HepG2 (cell line): Measurements from ENCODE around the gene TBCD. TPM values are rescaled to one million over a fixed set of nuclear protein-coding genes. Genes with fewer than 3 reads are reported as not detected.
A peak's percentile ranks its signal among the peaks of the same experiment; 100 is the strongest.

ENCODE experiments used
- GPN1 ChIP-seq: sonication (generic); formaldehyde crosslinking; IDR thresholded peaks from 2 replicates; pipeline ENCODE4 v1.5.1; 2020; ENCODE audit warnings: missing genetic modification reagents, borderline replicate concordance
- HES4 ChIP-seq: sonication (generic); formaldehyde crosslinking; IDR thresholded peaks from 2 replicates; pipeline ENCODE4 v1.9.0; 2021; ENCODE audit warnings: mild to moderate bottlenecking, missing genetic modification reagents, borderline replicate concordance
- MEIS1 ChIP-seq: sonication (generic); formaldehyde crosslinking; IDR thresholded peaks from 2 replicates; pipeline ENCODE4 v1.9.0; 2021; ENCODE audit warnings: mild to moderate bottlenecking, missing genetic modification reagents, moderate library complexity, borderline replicate concordance
- MEIS2 ChIP-seq: sonication (generic); formaldehyde crosslinking; IDR thresholded peaks from 2 replicates; pipeline ENCODE4 v1.9.0; 2021; ENCODE audit warnings: mild to moderate bottlenecking, missing genetic modification reagents
- NR2F6 ChIP-seq, 2 experiments: IDR thresholded peaks; 2 replicates each; pipeline ENCODE4 v1.6.1; 2016; ENCODE audit warnings: antibody characterized with exemption in 1 of 2, mild to moderate bottlenecking in 1 of 2
- PHB2 ChIP-seq: fragments of 450-650 bp; IDR thresholded peaks from 2 replicates; pipeline ENCODE4 v1.6.1; 2018; ENCODE audit not compliant: partially characterized antibody
- RXRB ChIP-seq: IDR thresholded peaks from 2 replicates; pipeline ENCODE4 v1.6.1; 2016; ENCODE audit warnings: borderline replicate concordance, missing genetic modification reagents, missing compliant biosample characterization
- SALL2 ChIP-seq: sonication (generic); formaldehyde crosslinking; IDR thresholded peaks from 2 replicates; pipeline ENCODE4 v1.8.1; 2023; ENCODE audit warnings: mild to moderate bottlenecking, missing genetic modification reagents, inconsistent platforms
- TCF12 ChIP-seq, 2 experiments: fragments of 450-650 bp in 1 of 2; sonication (generic) in 1 of 2; formaldehyde crosslinking in 1 of 2; IDR thresholded peaks; 2 replicates each; pipeline versions ENCODE4 v1.6.1 to v1.8.0; 2017 to 2022; ENCODE audit warnings: antibody characterized with exemption in 1 of 2, mild to moderate bottlenecking in 1 of 2, missing genetic modification reagents in 1 of 2, moderate library complexity in 1 of 2
- ZNF607 ChIP-seq: sonication (generic); formaldehyde crosslinking; IDR thresholded peaks from 2 replicates; pipeline ENCODE4 v1.5.1; 2020; ENCODE audit warnings: missing genetic modification reagents, mild to moderate bottlenecking, borderline replicate concordance
- ZNF703 ChIP-seq: sonication (generic); formaldehyde crosslinking; IDR thresholded peaks from 2 replicates; pipeline ENCODE4 v1.5.1; 2020; ENCODE audit warnings: missing genetic modification reagents, mild to moderate bottlenecking, moderate library complexity, borderline replicate concordance
- ZNF792 ChIP-seq: IDR thresholded peaks from 2 replicates; pipeline ENCODE4 v1.6.1; 2016
- polyA plus RNA-seq, 8 experiments: library from polyadenylated mRNA; depleted of rRNA in 3 of 8; stranded (reverse) in 7 of 8; unstranded in 1 of 8; fragments of >200 nt; fragmentation: Illumina TruSeq in 4 of 8; extraction: Trizol in 4 of 8; gene quantifications; 2 replicates each; pipeline versions ENCODE4 v1.2.1 to v1.2.3, GENCODE V29; 2011 to 2016; ENCODE audit warnings: low read depth in 4 of 8, missing spikeins in 1 of 8, mixed read lengths in 1 of 8; ENCODE audit not compliant: insufficient read depth in 1 of 8
- total RNA-seq, 5 experiments: library from RNA; depleted of rRNA; stranded (reverse); fragments of >200 nt; fragmentation: Illumina TruSeq; extraction: Trizol; gene quantifications; 2 replicates each; pipeline ENCODE4 v1.2.3, GENCODE V29; 2016; ENCODE audit warnings: low read depth in 1 of 5
- TF ChIP-seq, protein P1 (sequence below): sonication (generic); formaldehyde crosslinking; IDR thresholded peaks from 2 replicates; pipeline ENCODE4 v1.4.0; 2020; ENCODE audit warnings: missing genetic modification reagents, mild to moderate bottlenecking, borderline replicate concordance
- TF ChIP-seq, protein P2 (sequence below): sonication (generic); formaldehyde crosslinking; IDR thresholded peaks from 2 replicates; pipeline ENCODE4 v1.4.0; 2020; ENCODE audit warnings: missing genetic modification reagents, borderline replicate concordance
- TF ChIP-seq, protein P3 (sequence below): sonication (generic); formaldehyde crosslinking; IDR thresholded peaks from 2 replicates; pipeline ENCODE4 v1.5.1; 2020; ENCODE audit warnings: missing genetic modification reagents, mild to moderate bottlenecking, borderline replicate concordance
- TF ChIP-seq, protein P4 (sequence below): sonication (generic); formaldehyde crosslinking; IDR thresholded peaks from 2 replicates; pipeline ENCODE4 v1.4.0; 2020; ENCODE audit warnings: mild to moderate bottlenecking, missing genetic modification reagents, borderline replicate concordance

The TBCD gene
- total and polyA plus RNA-seq, 2 of the 13 experiments (the other 11 are each of a cell fraction or from before 2014, with no cell fraction given): 33.9 to 54.8 TPM

DNA sequence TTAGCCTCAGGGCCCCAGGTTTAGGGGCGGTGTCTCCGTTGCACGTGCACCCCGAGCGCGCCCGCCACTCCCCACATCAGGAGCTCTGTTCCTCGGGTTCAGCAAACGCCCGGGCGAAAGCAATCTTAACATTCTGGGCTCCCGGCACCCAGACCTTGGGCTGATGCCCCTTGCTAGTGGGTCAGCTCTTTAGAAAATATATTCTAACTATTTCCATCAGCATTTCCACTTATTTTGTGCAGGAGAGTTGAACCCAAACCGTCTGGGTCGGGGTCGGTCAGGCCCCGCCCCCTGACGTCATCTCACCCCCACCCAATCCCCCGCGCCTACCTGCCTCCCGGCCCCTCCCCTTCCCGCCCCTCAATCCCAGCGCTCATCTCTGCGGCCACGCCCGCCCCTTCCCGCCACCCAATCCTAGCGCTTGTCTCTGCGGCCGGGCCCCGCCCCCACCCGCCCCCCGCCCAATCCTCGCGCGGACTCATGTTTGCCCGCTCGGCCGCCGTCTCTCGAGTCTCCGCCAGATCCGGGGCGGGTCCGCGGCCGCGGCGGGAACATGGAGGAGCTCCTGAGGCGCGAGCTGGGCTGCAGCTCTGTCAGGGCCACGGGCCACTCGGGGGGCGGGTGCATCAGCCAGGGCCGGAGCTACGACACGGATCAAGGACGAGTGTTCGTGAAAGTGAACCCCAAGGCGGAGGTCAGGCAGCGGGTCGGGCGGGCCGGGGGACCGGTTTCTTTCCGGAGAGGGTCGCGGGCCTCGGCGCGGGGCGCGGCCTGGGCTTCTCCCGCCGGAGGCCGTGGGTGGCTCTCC is 35.5 kb upstream of the TBCD start, which contains the start of gene FN3KRP (continued):
- no peak for TF ChIP-seq PHB2
- TF ChIP-seq HES4 (CRISPR knock-in tag): peak; percentile 44; the same call in 1 of the 2 replicates
- 0 out of 2 replicates have a peak, but pooled peaks have one; percentile 17 for TF ChIP-seq ZNF607 (CRISPR knock-in tag)
- TF ChIP-seq GPN1 (CRISPR knock-in tag): no peak
- TF ChIP-seq RXRB (CRISPR knock-in tag): no peak
- no peak for TF ChIP-seq NR2F6 (IDR thresholded peaks at IDR 0.05)
- TF ChIP-seq NR2F6 (CRISPR knock-in tag; IDR thresholded peaks at IDR 0.05): peak; percentile 2; the same call in 1 of the 2 replicates
- TF ChIP-seq, protein P1, sequence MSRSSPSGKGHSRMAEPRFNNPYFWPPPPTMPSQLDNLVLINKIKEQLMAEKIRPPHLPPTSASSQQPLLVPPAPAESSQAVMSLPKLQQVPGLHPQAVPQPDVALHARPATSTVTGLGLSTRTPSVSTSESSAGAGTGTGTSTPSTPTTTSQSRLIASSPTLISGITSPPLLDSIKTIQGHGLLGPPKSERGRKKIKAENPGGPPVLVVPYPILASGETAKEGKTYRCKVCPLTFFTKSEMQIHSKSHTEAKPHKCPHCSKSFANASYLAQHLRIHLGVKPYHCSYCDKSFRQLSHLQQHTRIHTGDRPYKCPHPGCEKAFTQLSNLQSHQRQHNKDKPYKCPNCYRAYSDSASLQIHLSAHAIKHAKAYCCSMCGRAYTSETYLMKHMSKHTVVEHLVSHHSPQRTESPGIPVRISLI (CRISPR knock-in tag): 0 out of 2 replicates have a peak, but pooled peaks have one; percentile 5
- TF ChIP-seq, protein P2, sequence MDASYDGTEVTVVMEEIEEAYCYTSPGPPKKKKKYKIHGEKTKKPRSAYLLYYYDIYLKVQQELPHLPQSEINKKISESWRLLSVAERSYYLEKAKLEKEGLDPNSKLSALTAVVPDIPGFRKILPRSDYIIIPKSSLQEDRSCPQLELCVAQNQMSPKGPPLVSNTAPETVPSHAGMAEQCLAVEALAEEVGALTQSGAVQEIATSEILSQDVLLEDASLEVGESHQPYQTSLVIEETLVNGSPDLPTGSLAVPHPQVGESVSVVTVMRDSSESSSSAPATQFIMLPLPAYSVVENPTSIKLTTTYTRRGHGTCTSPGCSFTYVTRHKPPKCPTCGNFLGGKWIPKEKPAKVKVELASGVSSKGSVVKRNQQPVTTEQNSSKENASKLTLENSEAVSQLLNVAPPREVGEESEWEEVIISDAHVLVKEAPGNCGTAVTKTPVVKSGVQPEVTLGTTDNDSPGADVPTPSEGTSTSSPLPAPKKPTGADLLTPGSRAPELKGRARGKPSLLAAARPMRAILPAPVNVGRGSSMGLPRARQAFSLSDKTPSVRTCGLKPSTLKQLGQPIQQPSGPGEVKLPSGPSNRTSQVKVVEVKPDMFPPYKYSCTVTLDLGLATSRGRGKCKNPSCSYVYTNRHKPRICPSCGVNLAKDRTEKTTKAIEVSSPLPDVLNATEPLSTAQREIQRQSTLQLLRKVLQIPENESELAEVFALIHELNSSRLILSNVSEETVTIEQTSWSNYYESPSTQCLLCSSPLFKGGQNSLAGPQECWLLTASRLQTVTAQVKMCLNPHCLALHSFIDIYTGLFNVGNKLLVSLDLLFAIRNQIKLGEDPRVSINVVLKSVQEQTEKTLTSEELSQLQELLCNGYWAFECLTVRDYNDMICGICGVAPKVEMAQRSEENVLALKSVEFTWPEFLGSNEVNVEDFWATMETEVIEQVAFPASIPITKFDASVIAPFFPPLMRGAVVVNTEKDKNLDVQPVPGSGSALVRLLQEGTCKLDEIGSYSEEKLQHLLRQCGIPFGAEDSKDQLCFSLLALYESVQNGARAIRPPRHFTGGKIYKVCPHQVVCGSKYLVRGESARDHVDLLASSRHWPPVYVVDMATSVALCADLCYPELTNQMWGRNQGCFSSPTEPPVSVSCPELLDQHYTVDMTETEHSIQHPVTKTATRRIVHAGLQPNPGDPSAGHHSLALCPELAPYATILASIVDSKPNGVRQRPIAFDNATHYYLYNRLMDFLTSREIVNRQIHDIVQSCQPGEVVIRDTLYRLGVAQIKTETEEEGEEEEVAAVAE (CRISPR knock-in tag): 0 out of 2 replicates have a peak, but pooled peaks have one; percentile 12
- TF ChIP-seq, protein P3, sequence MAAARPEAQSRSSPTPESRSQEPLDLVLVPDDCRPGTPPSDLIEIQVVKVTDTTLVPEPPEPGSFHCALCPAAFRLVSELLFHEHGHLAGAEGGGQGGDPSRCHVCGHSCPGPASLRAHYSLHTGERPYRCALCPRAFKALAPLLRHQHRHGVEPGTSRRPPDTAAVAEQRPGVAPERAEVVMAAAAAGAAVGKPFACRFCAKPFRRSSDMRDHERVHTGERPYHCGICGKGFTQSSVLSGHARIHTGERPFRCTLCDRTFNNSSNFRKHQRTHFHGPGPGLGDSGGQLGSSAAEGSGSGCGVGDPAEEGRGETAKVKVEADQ (CRISPR knock-in tag): peak; percentile 68
- 0 out of 2 replicates have a peak, but pooled peaks have one; percentile 49 for TF ChIP-seq MEIS2 (CRISPR knock-in tag)
- no peak for TF ChIP-seq ZNF703 (CRISPR knock-in tag)
- TF ChIP-seq MEIS1: no peak
- TF ChIP-seq ZNF792 (CRISPR knock-in tag): no peak
- no peak; the same call in 1 of the 2 replicates for TF ChIP-seq SALL2 (CRISPR knock-in tag)
- TF ChIP-seq, protein P4, sequence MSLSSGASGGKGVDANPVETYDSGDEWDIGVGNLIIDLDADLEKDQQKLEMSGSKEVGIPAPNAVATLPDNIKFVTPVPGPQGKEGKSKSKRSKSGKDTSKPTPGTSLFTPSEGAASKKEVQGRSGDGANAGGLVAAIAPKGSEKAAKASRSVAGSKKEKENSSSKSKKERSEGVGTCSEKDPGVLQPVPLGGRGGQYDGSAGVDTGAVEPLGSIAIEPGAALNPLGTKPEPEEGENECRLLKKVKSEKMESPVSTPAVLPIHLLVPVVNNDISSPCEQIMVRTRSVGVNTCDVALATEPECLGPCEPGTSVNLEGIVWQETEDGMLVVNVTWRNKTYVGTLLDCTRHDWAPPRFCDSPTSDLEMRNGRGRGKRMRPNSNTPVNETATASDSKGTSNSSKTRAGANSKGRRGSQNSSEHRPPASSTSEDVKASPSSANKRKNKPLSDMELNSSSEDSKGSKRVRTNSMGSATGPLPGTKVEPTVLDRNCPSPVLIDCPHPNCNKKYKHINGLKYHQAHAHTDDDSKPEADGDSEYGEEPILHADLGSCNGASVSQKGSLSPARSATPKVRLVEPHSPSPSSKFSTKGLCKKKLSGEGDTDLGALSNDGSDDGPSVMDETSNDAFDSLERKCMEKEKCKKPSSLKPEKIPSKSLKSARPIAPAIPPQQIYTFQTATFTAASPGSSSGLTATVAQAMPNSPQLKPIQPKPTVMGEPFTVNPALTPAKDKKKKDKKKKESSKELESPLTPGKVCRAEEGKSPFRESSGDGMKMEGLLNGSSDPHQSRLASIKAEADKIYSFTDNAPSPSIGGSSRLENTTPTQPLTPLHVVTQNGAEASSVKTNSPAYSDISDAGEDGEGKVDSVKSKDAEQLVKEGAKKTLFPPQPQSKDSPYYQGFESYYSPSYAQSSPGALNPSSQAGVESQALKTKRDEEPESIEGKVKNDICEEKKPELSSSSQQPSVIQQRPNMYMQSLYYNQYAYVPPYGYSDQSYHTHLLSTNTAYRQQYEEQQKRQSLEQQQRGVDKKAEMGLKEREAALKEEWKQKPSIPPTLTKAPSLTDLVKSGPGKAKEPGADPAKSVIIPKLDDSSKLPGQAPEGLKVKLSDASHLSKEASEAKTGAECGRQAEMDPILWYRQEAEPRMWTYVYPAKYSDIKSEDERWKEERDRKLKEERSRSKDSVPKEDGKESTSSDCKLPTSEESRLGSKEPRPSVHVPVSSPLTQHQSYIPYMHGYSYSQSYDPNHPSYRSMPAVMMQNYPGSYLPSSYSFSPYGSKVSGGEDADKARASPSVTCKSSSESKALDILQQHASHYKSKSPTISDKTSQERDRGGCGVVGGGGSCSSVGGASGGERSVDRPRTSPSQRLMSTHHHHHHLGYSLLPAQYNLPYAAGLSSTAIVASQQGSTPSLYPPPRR (CRISPR knock-in tag): peak; percentile 9; the same call in 1 of the 2 replicates
- no peak for TF ChIP-seq TCF12 (IDR thresholded peaks at IDR 0.05)
- peak; percentile 47; the same call in 1 of the 2 replicates for TF ChIP-seq TCF12 (CRISPR knock-in tag; IDR thresholded peaks at IDR 0.05)
